HG03066 (cell line): Measurements from ENCODE around the gene H2AZ2.
"Not testable (repeated sequence)": the region's sequence is repeated elsewhere in the genome, so short reads cannot be mapped to it uniquely, and the experiment has no call there.

Experiments used
- ATAC-seq: cut with Tn5 transposase; IDR thresholded peaks from one replicate; pipeline ENCODE4 v1.9.1; 2021; ENCODE audit warnings: low read depth; ENCODE audit not compliant: unreplicated experiment

Gene H2AZ2

DNA sequence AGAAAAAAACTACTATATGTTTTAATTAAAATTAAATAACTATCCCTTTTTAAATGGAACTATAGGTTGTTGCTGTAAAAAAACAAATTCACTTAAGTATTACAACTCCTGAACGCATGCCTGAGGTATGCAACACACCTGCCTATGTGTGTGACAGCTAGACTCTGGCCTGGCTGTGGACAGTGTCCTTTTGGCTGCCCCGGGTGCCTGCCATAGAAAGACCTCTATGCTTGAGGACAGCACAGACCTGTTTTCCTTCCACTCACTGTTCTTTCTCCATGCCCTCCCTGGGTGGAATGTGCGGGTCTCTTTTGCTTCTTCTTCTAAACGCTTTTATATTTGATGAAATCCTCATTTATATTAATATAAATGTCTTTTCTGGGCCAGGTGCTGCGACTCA, 57.9 kb downstream of the H2AZ2 start:
- ATAC-seq, result no peak

DNA sequence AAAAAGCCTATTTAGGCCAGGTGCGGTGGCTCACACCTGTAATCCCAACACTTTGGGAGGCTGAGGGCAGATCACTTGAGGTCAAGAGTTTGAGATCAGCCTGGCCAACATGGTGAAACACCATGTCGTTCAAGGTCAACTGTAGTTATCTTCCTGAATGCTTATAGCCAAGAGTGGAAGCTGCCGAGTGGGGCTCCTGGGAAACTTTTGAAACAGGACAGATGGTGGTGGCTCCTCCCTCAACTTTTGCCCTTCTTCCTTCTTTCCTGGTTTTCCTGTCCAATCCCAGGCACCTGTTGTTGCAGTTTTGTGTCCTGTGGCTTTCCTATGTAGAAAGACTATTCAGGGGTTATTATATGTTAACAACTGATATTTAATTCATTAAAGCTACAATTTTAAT, 60.1 kb downstream of the H2AZ2 start:
- no peak for ATAC-seq

DNA sequence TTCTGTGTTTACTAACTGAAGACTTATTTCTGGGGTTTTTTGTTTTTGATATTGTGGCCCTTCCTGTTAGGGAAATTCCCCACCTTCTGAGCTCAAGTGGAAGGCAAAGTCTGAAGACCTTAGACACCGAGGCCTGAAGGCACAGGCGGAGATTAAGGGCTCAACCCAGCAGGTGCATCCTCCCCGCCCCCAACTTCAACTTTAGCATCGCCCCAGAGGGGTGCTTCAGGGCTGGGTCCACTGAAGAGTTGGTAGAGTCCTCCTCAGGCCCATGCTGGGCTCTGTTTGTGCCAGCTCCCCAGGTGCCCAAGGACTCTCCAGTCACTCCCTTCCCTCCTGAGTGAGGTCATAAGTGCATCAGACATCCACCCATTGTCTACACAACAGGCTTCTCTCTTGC, 60.8 kb downstream of the H2AZ2 start:
- no peak for ATAC-seq

DNA sequence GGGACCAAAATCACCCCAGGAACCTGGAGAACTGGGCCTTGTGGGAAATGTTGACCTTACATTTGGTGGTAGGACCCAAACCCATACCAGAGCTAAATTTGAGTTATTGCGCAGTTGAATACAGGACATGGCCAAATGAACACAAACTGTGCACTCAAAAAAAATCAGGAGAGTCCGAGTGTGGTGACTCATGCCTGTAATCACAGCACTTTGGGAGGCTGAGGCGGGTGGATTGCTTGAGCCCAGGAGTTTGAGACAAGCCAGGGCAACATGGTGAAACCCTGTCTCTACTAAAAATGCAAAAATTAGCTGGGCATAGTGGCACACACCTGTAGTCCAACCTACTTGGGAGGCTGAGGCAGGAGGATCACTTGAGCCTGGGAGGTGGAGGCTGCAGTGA, 62.7 kb downstream of the H2AZ2 start:
- ATAC-seq, result not testable (repeated sequence)

DNA sequence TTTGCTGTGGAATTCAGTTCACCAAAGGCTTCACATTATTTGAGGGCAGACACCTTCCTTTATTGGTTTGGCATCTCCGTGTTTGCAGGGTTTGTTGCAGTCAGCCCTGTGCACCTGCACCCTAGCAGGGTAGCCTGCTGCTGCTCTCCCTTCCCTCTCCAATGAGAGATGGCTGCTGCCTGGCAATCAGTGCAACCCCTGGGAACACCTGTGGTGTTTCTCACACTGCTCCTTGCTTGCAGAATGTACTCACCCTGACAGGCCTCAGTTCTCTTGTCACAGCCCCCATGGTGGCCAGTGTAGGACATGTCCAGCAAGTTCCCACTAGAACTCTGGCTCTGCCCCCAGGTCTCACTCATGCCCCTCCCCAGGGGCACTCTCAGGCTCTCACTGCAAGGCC, 63.5 kb downstream of the H2AZ2 start:
- no peak for ATAC-seq

DNA sequence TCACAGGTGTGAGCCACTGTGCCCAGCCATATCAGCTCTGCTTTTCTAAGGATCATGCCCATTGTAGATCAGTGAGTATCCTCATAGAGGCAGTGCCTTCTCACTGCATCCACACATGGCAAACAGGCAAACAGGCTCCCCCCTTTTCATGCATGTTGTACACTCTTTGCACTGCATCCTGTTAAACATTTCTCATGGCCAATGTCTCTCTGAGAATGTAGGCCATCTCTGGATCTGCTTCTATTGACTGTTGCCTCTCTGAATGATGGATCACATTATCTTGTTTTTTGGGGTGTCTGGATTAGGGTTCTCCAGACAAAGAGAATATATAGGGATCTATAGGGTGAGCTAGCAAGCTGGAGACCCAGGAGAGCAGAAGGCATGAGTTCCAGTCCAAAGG, 64.5 kb downstream of the H2AZ2 start:
- ATAC-seq, result no peak

DNA sequence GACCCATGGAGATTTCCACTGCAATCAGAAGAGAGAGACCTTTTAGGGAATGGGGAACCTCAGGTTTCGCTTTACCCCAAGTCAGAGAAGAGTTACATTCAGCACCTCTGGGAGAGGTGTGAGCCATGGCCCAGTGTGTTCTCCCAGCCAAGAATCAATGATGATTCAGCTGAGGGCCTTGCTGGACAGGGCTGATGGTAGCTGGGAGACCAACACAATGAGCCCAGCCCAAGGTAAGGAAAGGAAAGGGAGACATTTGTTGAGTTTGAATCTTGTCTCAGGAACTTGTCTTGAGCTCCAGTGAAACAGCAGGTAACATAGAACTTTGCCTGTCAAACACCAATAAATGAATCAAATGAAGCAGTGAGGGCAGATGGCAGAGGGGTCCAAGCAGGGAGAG, 65.4 kb downstream of the H2AZ2 start:
- no peak for ATAC-seq
